HG02588 (cell line): Measurements from ENCODE around the gene YBX2.

ENCODE experiments used
- ATAC-seq: cut with Tn5 transposase; IDR thresholded peaks from one replicate; pipeline ENCODE4 v1.9.1; 2021; ENCODE audit warnings: mild to moderate bottlenecking, moderate library complexity; ENCODE audit not compliant: unreplicated experiment

Gene YBX2

GRCh38 chr17:7280519-7281073, 13.8 kb downstream of the YBX2 start:
- peak; percentile 49 for ATAC-seq

- ATAC-seq = no peak
These were observed 15.0 kb downstream of the YBX2 start for GRCh38 chr17:7279448-7279847.

GRCh38 chr17:7266784-7267183, 27.7 kb downstream of the YBX2 start:
- no peak for ATAC-seq

- ATAC-seq = no peak
These were observed 30.7 kb downstream of the YBX2 start for GRCh38 chr17:7263801-7264078.

GRCh38 chr17:7262935-7263800, 31.3 kb downstream of the YBX2 start:
- no peak for ATAC-seq

- no peak for ATAC-seq
These were observed 32.1 kb downstream of the YBX2 start, which contains the start of gene CLDN7 for GRCh38 chr17:7262192-7262934. Gene CLDN7 (minus strand): TSS chr17:7262478. CDS start chr17:7262043, 435 bp downstream.

GRCh38 chr17:7261379-7262191, 32.9 kb downstream of the YBX2 start:
- ATAC-seq = no peak

GRCh38 chr17:7260651-7261378, 33.6 kb downstream of the YBX2 start:
- ATAC-seq = no peak

- ATAC-seq = no peak
These were observed 34.3 kb downstream of the YBX2 start for GRCh38 chr17:7260151-7260550.

- ATAC-seq = no peak
These were observed 34.9 kb downstream of the YBX2 start for GRCh38 chr17:7259555-7259889.

- ATAC-seq = no peak
These were observed 35.5 kb downstream of the YBX2 start for GRCh38 chr17:7258731-7259554.

- no peak for ATAC-seq
These were observed 37.5 kb downstream of the YBX2 start for GRCh38 chr17:7256766-7257456.

GRCh38 chr17:7254511-7254910, 39.9 kb downstream of the YBX2 start:
- no peak for ATAC-seq

- no peak for ATAC-seq
These were observed 41.4 kb downstream of the YBX2 start for GRCh38 chr17:7253082-7253481.

- ATAC-seq = peak; percentile 43
These were observed 42.0 kb downstream of the YBX2 start, which contains the start of gene ELP5 for GRCh38 chr17:7252176-7253043. Gene ELP5 (plus strand): TSS chr17:7252215. CDS start chr17:7252551, 336 bp downstream.

GRCh38 chr17:7251661-7252175, 42.7 kb downstream of the YBX2 start, which contains the start of gene CTDNEP1:
Gene CTDNEP1 (minus strand): TSS chr17:7251734. CDS start chr17:7251296, 438 bp downstream.
- peak; percentile 77 for ATAC-seq
